SK-N-SH treated with all-trans-retinoic acid at 6 μM for 48 hours (cell line): Measurements from ENCODE around the gene STXBP5.

Experiments used
- ATAC-seq: fragments of 200-7000 bp; cut with Tn5 transposase; 3 replicates; pipeline ENCODE4 v1.9.1; 2020; ENCODE audit warnings: mild to moderate bottlenecking, moderate library complexity
- ARNTL ChIP-seq: fragments of 450-650 bp; formaldehyde crosslinking; IDR thresholded peaks from 2 replicates; pipeline ENCODE4 v1.5.0; 2020; ENCODE audit warnings: low read depth, mild to moderate bottlenecking, moderate library complexity, borderline replicate concordance
- BACH2 ChIP-seq: fragments of 250-450 bp; sonication (Bioruptor Pico); IDR thresholded peaks from 2 replicates; pipeline ENCODE4 v1.9.0; 2021; ENCODE audit warnings: mild to moderate bottlenecking, borderline replicate concordance
- CSDC2 ChIP-seq: fragments of 250-450 bp; sonication (Bioruptor Pico); IDR thresholded peaks from 2 replicates; pipeline ENCODE4 v1.5.0; 2020; ENCODE audit warnings: mild to moderate bottlenecking, moderate library complexity
- ESRRG ChIP-seq: fragments of 250-450 bp; sonication (Bioruptor Pico); IDR thresholded peaks from 2 replicates; pipeline ENCODE4 v1.6.1; 2021; ENCODE audit warnings: mild to moderate bottlenecking
- GLIS3 ChIP-seq: fragments of 250-450 bp; sonication (Bioruptor Pico); IDR thresholded peaks from 2 replicates; pipeline ENCODE4 v1.5.0; 2020; ENCODE audit warnings: mild to moderate bottlenecking, moderate library complexity
- ISL1 ChIP-seq: fragments of 250-450 bp; sonication (Bioruptor Pico); IDR thresholded peaks from 2 replicates; pipeline ENCODE4 v2.1.2; 2022; ENCODE audit warnings: mild to moderate bottlenecking, moderate library complexity
- OSR1 ChIP-seq: fragments of 250-450 bp; sonication (Bioruptor Pico); IDR thresholded peaks from 2 replicates; pipeline ENCODE4 v1.8.0; 2022; ENCODE audit warnings: moderate library complexity, mild to moderate bottlenecking, inconsistent platforms
- RARB ChIP-seq: fragments of 250-450 bp; sonication (Bioruptor Pico); IDR thresholded peaks from 2 replicates; pipeline ENCODE4 v1.8.0; 2021; ENCODE audit warnings: mild to moderate bottlenecking, moderate library complexity
- SNAI2 ChIP-seq: fragments of 250-450 bp; sonication (Bioruptor Pico); IDR thresholded peaks from 2 replicates; pipeline ENCODE4 v1.5.0; 2020; ENCODE audit warnings: mild to moderate bottlenecking, moderate library complexity
- TCF4 ChIP-seq: fragments of 250-450 bp; sonication (Bioruptor Pico); IDR thresholded peaks from 2 replicates; pipeline ENCODE4 v1.8.0; 2021; ENCODE audit warnings: mild to moderate bottlenecking, moderate library complexity, borderline replicate concordance
- TOX ChIP-seq: fragments of 250-450 bp; sonication (Bioruptor Pico); IDR thresholded peaks from 2 replicates; pipeline ENCODE4 v1.8.0; 2021; ENCODE audit warnings: mild to moderate bottlenecking, moderate library complexity, borderline replicate concordance
- ZC3H10 ChIP-seq: fragments of 250-450 bp; sonication (Bioruptor Pico); IDR thresholded peaks from 2 replicates; pipeline ENCODE4 v1.5.1; 2021; ENCODE audit warnings: mild to moderate bottlenecking, moderate library complexity
- ZFP3 ChIP-seq: fragments of 250-450 bp; sonication (Bioruptor Pico); IDR thresholded peaks from 2 replicates; pipeline ENCODE4 v1.5.0; 2020; ENCODE audit warnings: mild to moderate bottlenecking, moderate library complexity
- ZNF565 ChIP-seq: fragments of 450-650 bp; formaldehyde crosslinking; conservative IDR thresholded peaks from 2 replicates; pipeline ENCODE4 v1.5.0; 2020; ENCODE audit warnings: low read depth, mild to moderate bottlenecking, moderate library complexity
- ZNF70 ChIP-seq: fragments of 450-650 bp; formaldehyde crosslinking; IDR thresholded peaks from 2 replicates; pipeline ENCODE4 v1.5.0; 2020; ENCODE audit warnings: mild to moderate bottlenecking, moderate library complexity
- ZNF8 ChIP-seq: fragments of 450-650 bp; formaldehyde crosslinking; IDR thresholded peaks from 2 replicates; pipeline ENCODE4 v1.5.0; 2020; ENCODE audit warnings: mild to moderate bottlenecking, moderate library complexity
- TF ChIP-seq, protein P1 (sequence below): fragments of 250-450 bp; sonication (Bioruptor Pico); IDR thresholded peaks from 2 replicates; pipeline ENCODE4 v1.8.0; 2020; ENCODE audit warnings: mild to moderate bottlenecking, moderate library complexity, borderline replicate concordance
- TF ChIP-seq, protein P2 (sequence below): fragments of 250-450 bp; sonication (Bioruptor Pico); IDR thresholded peaks from 2 replicates; pipeline ENCODE4 v1.5.1; 2021; ENCODE audit warnings: mild to moderate bottlenecking, moderate library complexity
- TF ChIP-seq, protein P3 (sequence below): fragments of 250-450 bp; sonication (Bioruptor Pico); IDR thresholded peaks from 2 replicates; pipeline ENCODE4 v1.8.0; 2021; ENCODE audit warnings: low read depth, mild to moderate bottlenecking, moderate library complexity, borderline replicate concordance
- TF ChIP-seq, protein P4 (sequence below): fragments of 250-450 bp; sonication (Bioruptor Pico); IDR thresholded peaks from 2 replicates; pipeline ENCODE4 v1.5.1; 2020; ENCODE audit warnings: low read depth, mild to moderate bottlenecking, moderate library complexity

STXBP5 gene

DNA sequence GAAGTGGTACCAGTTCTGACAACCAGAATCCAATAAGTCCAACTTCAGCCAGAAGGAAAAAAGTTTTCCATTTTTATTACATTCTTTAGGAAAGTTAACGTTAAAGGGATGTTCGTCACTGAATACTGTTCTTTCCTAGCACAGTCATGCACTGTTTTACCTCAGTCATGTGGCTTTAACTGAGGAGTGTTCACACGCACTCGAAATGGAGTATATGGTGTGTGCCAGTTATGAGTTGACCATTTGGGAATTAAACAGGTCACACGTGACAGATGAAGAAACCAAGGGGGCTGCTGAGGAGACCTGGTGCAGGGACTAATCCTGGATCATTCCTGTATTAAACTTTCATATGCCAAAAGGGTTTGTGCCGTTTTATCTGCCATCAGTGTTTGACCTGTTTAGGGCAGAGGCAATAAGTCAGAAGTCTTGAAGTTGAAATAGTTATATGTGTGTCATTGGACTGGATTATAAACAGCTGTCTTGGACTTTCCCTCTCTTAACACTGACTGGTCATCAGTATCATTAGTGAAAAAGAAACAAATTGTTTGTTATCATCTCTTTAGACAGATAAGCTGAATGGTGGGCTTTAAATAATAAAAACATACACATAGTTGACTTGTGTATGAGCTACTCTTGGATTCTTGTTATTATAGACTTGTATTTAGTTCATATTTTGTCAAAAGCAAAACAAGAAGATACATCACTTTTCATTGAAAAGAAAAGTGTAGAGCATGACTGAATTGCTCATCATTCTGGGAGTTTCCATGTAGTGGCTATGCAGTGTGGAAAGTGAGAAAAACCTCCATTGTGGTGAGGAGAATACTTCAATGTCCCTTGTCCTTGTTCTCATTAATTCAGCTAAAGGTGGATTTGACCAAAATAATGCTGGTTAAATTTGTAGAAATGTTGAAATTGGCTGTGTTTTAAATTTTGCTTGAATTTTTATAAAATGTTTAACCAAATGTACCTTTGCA, 180.8 kb downstream of the STXBP5 start:
- TF ChIP-seq OSR1 (no peak), ESRRG (no peak), ZC3H10 (no peak), ZNF70 (CRISPR knock-in tag) (no peak), ZNF8 (CRISPR knock-in tag) (no peak)
- TF ChIP-seq, protein P1, sequence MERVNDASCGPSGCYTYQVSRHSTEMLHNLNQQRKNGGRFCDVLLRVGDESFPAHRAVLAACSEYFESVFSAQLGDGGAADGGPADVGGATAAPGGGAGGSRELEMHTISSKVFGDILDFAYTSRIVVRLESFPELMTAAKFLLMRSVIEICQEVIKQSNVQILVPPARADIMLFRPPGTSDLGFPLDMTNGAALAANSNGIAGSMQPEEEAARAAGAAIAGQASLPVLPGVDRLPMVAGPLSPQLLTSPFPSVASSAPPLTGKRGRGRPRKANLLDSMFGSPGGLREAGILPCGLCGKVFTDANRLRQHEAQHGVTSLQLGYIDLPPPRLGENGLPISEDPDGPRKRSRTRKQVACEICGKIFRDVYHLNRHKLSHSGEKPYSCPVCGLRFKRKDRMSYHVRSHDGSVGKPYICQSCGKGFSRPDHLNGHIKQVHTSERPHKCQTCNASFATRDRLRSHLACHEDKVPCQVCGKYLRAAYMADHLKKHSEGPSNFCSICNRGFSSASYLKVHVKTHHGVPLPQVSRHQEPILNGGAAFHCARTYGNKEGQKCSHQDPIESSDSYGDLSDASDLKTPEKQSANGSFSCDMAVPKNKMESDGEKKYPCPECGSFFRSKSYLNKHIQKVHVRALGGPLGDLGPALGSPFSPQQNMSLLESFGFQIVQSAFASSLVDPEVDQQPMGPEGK (CRISPR knock-in tag): no peak
- TF ChIP-seq, all 23 proteins: peak for 0
- no peak for ATAC-seq

DNA sequence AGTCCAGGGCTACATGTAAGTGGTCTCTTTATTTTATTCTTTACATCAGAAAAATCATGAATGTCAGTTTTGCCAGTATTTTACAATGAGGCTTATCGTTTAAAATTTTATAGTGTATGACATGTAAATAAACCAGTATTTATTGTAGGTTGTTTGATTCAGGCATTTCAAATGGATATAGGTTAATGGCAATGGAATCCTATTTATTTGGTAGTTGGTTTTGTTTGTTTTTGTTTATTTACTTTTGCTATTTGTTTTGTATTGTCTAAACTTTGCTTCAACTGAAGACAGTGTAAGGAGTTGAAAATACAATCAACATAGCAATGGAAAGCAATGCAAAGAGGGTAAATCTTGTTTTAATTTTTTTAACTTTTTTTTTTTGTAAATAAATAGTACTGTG, 185.2 kb downstream of the STXBP5 start:
- TF ChIP-seq TOX (no peak), TCF4 (CRISPR knock-in tag) (no peak), SNAI2 (CRISPR knock-in tag) (no peak), ZNF8 (CRISPR knock-in tag) (no peak), ISL1 (CRISPR knock-in tag) (no peak), BACH2 (CRISPR knock-in tag) (no peak), ZNF565 (CRISPR knock-in tag) (no peak), CSDC2 (CRISPR knock-in tag) (no peak), ZC3H10 (no peak), RARB (CRISPR knock-in tag) (no peak), ZNF70 (CRISPR knock-in tag) (no peak), GLIS3 (CRISPR knock-in tag) (no peak), ARNTL (CRISPR knock-in tag) (no peak), OSR1 (no peak), ZFP3 (CRISPR knock-in tag) (no peak), ESRRG (no peak)
- TF ChIP-seq, protein P1 (CRISPR knock-in tag): no peak
- TF ChIP-seq, protein P2, sequence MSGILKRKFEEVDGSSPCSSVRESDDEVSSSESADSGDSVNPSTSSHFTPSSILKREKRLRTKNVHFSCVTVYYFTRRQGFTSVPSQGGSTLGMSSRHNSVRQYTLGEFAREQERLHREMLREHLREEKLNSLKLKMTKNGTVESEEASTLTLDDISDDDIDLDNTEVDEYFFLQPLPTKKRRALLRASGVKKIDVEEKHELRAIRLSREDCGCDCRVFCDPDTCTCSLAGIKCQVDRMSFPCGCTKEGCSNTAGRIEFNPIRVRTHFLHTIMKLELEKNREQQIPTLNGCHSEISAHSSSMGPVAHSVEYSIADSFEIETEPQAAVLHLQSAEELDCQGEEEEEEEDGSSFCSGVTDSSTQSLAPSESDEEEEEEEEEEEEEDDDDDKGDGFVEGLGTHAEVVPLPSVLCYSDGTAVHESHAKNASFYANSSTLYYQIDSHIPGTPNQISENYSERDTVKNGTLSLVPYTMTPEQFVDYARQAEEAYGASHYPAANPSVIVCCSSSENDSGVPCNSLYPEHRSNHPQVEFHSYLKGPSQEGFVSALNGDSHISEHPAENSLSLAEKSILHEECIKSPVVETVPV (CRISPR knock-in tag): no peak
- TF ChIP-seq, protein P3, sequence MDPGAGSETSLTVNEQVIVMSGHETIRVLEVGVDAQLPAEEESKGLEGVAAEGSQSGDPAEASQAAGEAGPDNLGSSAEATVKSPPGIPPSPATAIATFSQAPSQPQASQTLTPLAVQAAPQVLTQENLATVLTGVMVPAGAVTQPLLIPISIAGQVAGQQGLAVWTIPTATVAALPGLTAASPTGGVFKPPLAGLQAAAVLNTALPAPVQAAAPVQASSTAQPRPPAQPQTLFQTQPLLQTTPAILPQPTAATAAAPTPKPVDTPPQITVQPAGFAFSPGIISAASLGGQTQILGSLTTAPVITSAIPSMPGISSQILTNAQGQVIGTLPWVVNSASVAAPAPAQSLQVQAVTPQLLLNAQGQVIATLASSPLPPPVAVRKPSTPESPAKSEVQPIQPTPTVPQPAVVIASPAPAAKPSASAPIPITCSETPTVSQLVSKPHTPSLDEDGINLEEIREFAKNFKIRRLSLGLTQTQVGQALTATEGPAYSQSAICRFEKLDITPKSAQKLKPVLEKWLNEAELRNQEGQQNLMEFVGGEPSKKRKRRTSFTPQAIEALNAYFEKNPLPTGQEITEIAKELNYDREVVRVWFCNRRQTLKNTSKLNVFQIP (CRISPR knock-in tag): no peak
- TF ChIP-seq, protein P4, sequence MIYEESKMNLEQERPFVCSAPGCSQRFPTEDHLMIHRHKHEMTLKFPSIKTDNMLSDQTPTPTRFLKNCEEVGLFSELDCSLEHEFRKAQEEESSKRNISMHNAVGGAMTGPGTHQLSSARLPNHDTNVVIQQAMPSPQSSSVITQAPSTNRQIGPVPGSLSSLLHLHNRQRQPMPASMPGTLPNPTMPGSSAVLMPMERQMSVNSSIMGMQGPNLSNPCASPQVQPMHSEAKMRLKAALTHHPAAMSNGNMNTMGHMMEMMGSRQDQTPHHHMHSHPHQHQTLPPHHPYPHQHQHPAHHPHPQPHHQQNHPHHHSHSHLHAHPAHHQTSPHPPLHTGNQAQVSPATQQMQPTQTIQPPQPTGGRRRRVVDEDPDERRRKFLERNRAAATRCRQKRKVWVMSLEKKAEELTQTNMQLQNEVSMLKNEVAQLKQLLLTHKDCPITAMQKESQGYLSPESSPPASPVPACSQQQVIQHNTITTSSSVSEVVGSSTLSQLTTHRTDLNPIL: no peak
- no peak for ATAC-seq

DNA sequence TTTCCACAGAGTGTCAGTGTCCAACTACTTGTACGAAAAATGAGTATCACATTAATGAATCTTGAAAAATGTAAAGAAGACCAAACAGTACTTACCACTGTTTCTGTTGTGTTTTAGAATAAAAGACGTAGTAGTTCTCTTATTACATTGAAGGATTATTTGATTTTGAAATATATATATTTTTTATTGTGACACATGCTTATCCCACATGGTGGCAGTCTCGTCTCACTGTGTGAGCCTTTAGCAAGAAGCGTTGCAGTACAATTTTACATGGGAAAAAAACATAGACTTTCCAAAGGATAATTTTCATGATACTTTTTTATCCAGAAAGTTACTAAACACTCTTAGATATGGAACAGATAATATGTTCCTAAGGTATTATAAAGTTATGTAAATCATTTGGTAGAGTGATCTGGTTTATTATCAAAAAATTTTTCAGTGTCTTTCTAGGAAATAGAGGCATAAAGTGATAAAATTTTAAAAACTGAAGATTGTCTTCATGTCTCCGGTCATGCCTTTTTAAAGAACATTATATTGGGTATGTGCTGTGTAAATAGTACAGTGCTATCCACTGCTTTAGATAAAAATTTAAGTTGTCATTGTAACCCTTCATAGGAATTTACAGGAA, 186.8 kb downstream of the STXBP5 start:
- TF ChIP-seq ZNF70 (CRISPR knock-in tag): no peak
- TF ChIP-seq, all 23 proteins: peak for 0
- ATAC-seq: peak; percentile 49; the same call in 1 of the 3 replicates
